A549 (cell line): ENCODE results near the gene RPTOR. TPM values are rescaled to one million over a fixed set of nuclear protein-coding genes. Genes with fewer than 3 reads are reported as not detected.

Source experiments
- ATAC-seq, 2 experiments: fragments of 200-7000 bp in 1 of 2; fragments of >200 bp in 1 of 2; cut with Nextera tagmentation in 1 of 2; cut with Tn5 transposase in 1 of 2; 3 replicates each; pipeline versions ENCODE4 v1.8.0 to v1.9.1; 2018 to 2020; ENCODE audit warnings: mild to moderate bottlenecking in 1 of 2, moderate library complexity in 1 of 2
- CTCF ChIA-PET: fragments of 300-600 bp; sonication (Branson Sonifier 250); formaldehyde crosslinking; extraction: SDS; loops from one replicate; lab custom pipeline; 2021; ENCODE audit warnings: antibody characterized with exemption, inconsistent platforms; lab: Yijun Ruan, JAX
- POLR2A ChIA-PET: fragments of 350-600 bp; formaldehyde crosslinking; extraction: SDS; loops from one replicate; lab custom pipeline; 2021; ENCODE audit warnings: antibody characterized with exemption, inconsistent platforms; lab: Yijun Ruan, JAX
- DNase-seq, 2 experiments: peaks; one replicate each; pipeline versions ENCODE4 v3.0.0 to v3.0.0-alpha.2; 2011 to 2016; ENCODE audit warnings: low read depth in 1 of 2, low spot score in 1 of 2
- FAIRE-seq: peaks from 2 replicates; lab custom pipeline; 2011; peaks lifted over from hg19 to GRCh38; lab: Jason Lieb, UNC
- H3K27ac ChIP-seq, 2 experiments: fragments of >200 bp; sonication (Bioruptor Twin); formaldehyde crosslinking; 3 replicates each; pipeline ENCODE4 v1.5.1; 2016 to 2017
- H3K4me1 ChIP-seq: fragments of >200 bp; sonication (Bioruptor Twin); formaldehyde crosslinking; 3 replicates; pipeline ENCODE4 v1.6.1; 2016
- H3K4me2 ChIP-seq: fragments of >200 bp; sonication (Bioruptor Twin); formaldehyde crosslinking; 3 replicates; pipeline ENCODE4 v1.6.1; 2016
- H3K4me3 ChIP-seq: fragments of >200 bp; sonication (Bioruptor Twin); formaldehyde crosslinking; 3 replicates; pipeline ENCODE4 v1.5.1; 2016
- H3K9me3 ChIP-seq: fragments of >200 bp; sonication (Bioruptor Twin); formaldehyde crosslinking; 3 replicates; pipeline ENCODE4 v1.6.1; 2016
- CBX8 ChIP-seq: fragments of 200-600 bp; sonication (generic); IDR thresholded peaks from 2 replicates; pipeline ENCODE4 v1.6.1; 2016
- CHD2 ChIP-seq: fragments of 150-350 bp; IDR thresholded peaks from 2 replicates; pipeline ENCODE4 v1.6.1; 2014; ENCODE audit warnings: low read length; ENCODE audit not compliant: partially characterized antibody
- CHD4 ChIP-seq: fragments of 200-600 bp; sonication (generic); IDR thresholded peaks from 2 replicates; pipeline ENCODE4 v1.6.1; 2016; ENCODE audit warnings: antibody characterized with exemption, mild to moderate bottlenecking, borderline replicate concordance
- E2F6 ChIP-seq: IDR thresholded peaks from 2 replicates; pipeline ENCODE4 v1.6.1; 2012; ENCODE audit warnings: low read depth, borderline replicate concordance
- EP300 ChIP-seq, 2 experiments: fragments of >200 bp; sonication (Bioruptor Twin); formaldehyde crosslinking; IDR thresholded peaks; 2 replicates in 1 of 2; 3 replicates in 1 of 2; pipeline ENCODE4 v1.6.1; 2016 to 2017
- FOSB ChIP-seq: fragments of 250-450 bp; sonication (Bioruptor Pico); IDR thresholded peaks from 2 replicates; pipeline ENCODE4 v1.5.0; 2020; ENCODE audit warnings: mild to moderate bottlenecking, moderate library complexity
- FOSL2 ChIP-seq, 2 experiments: fragments of 450-650 bp in 1 of 2; fragments of >200 bp in 1 of 2; sonication (Bioruptor Twin) in 1 of 2; formaldehyde crosslinking; IDR thresholded peaks; 2 replicates each; pipeline versions ENCODE4 v1.5.0 to v1.6.1; 2016 to 2020; ENCODE audit warnings: mild to moderate bottlenecking in 1 of 2, moderate library complexity in 1 of 2
- HEYL ChIP-seq: fragments of 250-450 bp; sonication (Bioruptor Pico); IDR thresholded peaks from 2 replicates; pipeline ENCODE4 v1.8.0; 2021; ENCODE audit warnings: mild to moderate bottlenecking, moderate library complexity
- HMGXB4 ChIP-seq: fragments of 250-450 bp; sonication (Bioruptor Pico); IDR thresholded peaks from 2 replicates; pipeline ENCODE4 v1.5.0; 2021; ENCODE audit warnings: mild to moderate bottlenecking, moderate library complexity, borderline replicate concordance
- HOXA7 ChIP-seq: fragments of 250-450 bp; sonication (Bioruptor Pico); IDR thresholded peaks from 2 replicates; pipeline ENCODE4 v1.5.0; 2020; ENCODE audit warnings: mild to moderate bottlenecking, moderate library complexity
- HOXB5 ChIP-seq: fragments of 250-450 bp; sonication (Bioruptor Pico); IDR thresholded peaks from 2 replicates; pipeline ENCODE4 v1.5.0; 2020; ENCODE audit warnings: mild to moderate bottlenecking, moderate library complexity
- JUN ChIP-seq, 2 experiments: fragments of >200 bp; sonication (Bioruptor Twin); formaldehyde crosslinking; IDR thresholded peaks; 2 replicates in 1 of 2; 3 replicates in 1 of 2; pipeline ENCODE4 v1.6.1; 2016 to 2017
- JUNB ChIP-seq: fragments of >200 bp; sonication (Bioruptor Twin); formaldehyde crosslinking; IDR thresholded peaks from 2 replicates; pipeline ENCODE4 v1.6.1; 2016
- KDM1A ChIP-seq: fragments of 200-600 bp; sonication (generic); IDR thresholded peaks from 2 replicates; pipeline ENCODE4 v1.6.1; 2016; ENCODE audit warnings: low read depth, mild to moderate bottlenecking
- MAX ChIP-seq: IDR thresholded peaks from 2 replicates; pipeline ENCODE4 v1.6.1; 2012
- NFE2L2 ChIP-seq: fragments of 150-350 bp; conservative IDR thresholded peaks from 2 replicates; pipeline ENCODE4 v1.6.1; 2014; ENCODE audit warnings: low read length
- NR3C1 ChIP-seq: fragments of >200 bp; sonication (Bioruptor Twin); formaldehyde crosslinking; IDR thresholded peaks from 3 replicates; pipeline ENCODE4 v1.6.1; 2017
- PHF8 ChIP-seq: fragments of 200-600 bp; sonication (generic); IDR thresholded peaks from 2 replicates; pipeline ENCODE4 v1.6.1; 2016; ENCODE audit warnings: low read depth, mild to moderate bottlenecking, antibody characterized with exemption, moderate library complexity, borderline replicate concordance
- RAD21 ChIP-seq, 2 experiments: fragments of >200 bp in 1 of 2; sonication (Bioruptor Twin) in 1 of 2; formaldehyde crosslinking in 1 of 2; IDR thresholded peaks in 1 of 2; conservative IDR thresholded peaks in 1 of 2; 2 replicates in 1 of 2; 3 replicates in 1 of 2; pipeline ENCODE4 v1.6.1; 2012 to 2018; ENCODE audit warnings: inconsistent platforms in 1 of 2
- REST ChIP-seq: fragments of 200-600 bp; sonication (generic); IDR thresholded peaks from 2 replicates; pipeline ENCODE4 v1.6.1; 2016; ENCODE audit warnings: antibody characterized with exemption, mild to moderate bottlenecking, moderate library complexity
- RFX5 ChIP-seq: fragments of 450-650 bp; IDR thresholded peaks from 2 replicates; pipeline ENCODE4 v1.7.1; 2014; ENCODE audit warnings: antibody characterized with exemption, mild to moderate bottlenecking, moderate library complexity
- TP53 ChIP-seq: fragments of 250-450 bp; sonication (Bioruptor Pico); IDR thresholded peaks from 2 replicates; pipeline ENCODE4 v1.5.0; 2021; ENCODE audit warnings: mild to moderate bottlenecking, moderate library complexity
- USF2 ChIP-seq: fragments of 450-650 bp; IDR thresholded peaks from 2 replicates; pipeline ENCODE4 v1.6.1; 2014; ENCODE audit warnings: antibody characterized with exemption
- ZC3H11A ChIP-seq: fragments of 450-650 bp; IDR thresholded peaks from 2 replicates; pipeline ENCODE4 v1.6.1; 2014; ENCODE audit warnings: antibody characterized with exemption, mild to moderate bottlenecking
- WGBS: methylation state at CpG from one replicate; pipeline ENCODE4 v1.1.6; 2017; ENCODE audit errors: missing lambda C conversion rate; 5-methylcytosine and 5-hydroxymethylcytosine counted together
- polyA plus RNA-seq, 4 experiments: library from polyadenylated mRNA; depleted of rRNA in 3 of 4; stranded (reverse); fragments of >200 nt; fragmentation: RNase III in 1 of 4; extraction: RNeasy Plus Mini Kit Qiagen cat#74134 plus additional on column Dnase treatment in 1 of 4; gene quantifications; 2 replicates in 3 of 4; 3 replicates in 1 of 4; pipeline ENCODE4 v1.2.3, GENCODE V29; 2011 to 2017

The RPTOR gene
- polyA plus RNA-seq, 2 of the 4 experiments (the other 2 are of a cell fraction) = 10.8 to 27.1 TPM

- Histone ChIP-seq H3K4me1 (peaks cover 26% of the 10 kb centered on the region), H3K4me2 (no peak overlapping the region), H3K4me3 (no peak overlapping the region), H3K9me3 (no peaks in the 10 kb centered on the region), H3K27ac (no peak overlapping the region)
- CTCF ChIA-PET = interaction anchor here (1.3 to 1.7 kb wide), 2 partner anchors 139 to 222 kb away, joined by 4 to 6 read pairs; no protein-coding TSS in a partner anchor
- no peak for ATAC-seq
- no peak for TF ChIP-seq HOXB5 (CRISPR knock-in tag)
- no peak for TF ChIP-seq JUN (IDR thresholded peaks at IDR 0.05)
- no peak for TF ChIP-seq HOXA7 (CRISPR knock-in tag)
- TF ChIP-seq CHD4 = no peak
- TF ChIP-seq FOSB (CRISPR knock-in tag) = no peak
- no peak for TF ChIP-seq E2F6
- TF ChIP-seq MAX = no peak
- TF ChIP-seq RFX5 = no peak
- no peak for TF ChIP-seq TP53
- TF ChIP-seq KDM1A = no peak
- no peak for TF ChIP-seq REST
- TF ChIP-seq NFE2L2 = no peak
- TF ChIP-seq ZC3H11A = no peak
- WGBS = 99% methylated on average over 2 of the region's 2 CpGs
- DNase-seq = no peak
- POLR2A ChIA-PET = no interaction called here
- FAIRE-seq = no peak
These were observed 214.7 kb downstream of the RPTOR start for GRCh38 chr17:80759377-80759673.

- H3K27ac ChIP-seq = peak overlapping the region in 1 of 2 experiments; percentile 64; a peak in 3 of 6 replicates
These were observed 215.9 kb downstream of the RPTOR start for GRCh38 chr17:80760511-80760911.

GRCh38 chr17:80761110-80761871 is 216.7 kb downstream of the RPTOR start:
- Histone ChIP-seq H3K27ac (peak overlapping the region in 1 of 2 experiments; percentile 52; a peak in 2 of 6 replicates), H3K4me1 (peaks cover 26% of the 10 kb centered on the region), H3K9me3 (no peaks in the 10 kb centered on the region), H3K4me2 (peak overlapping the region; percentile 57), H3K4me3 (no peak overlapping the region)
- POLR2A ChIA-PET = no interaction called here
- ATAC-seq = peak; percentile 62 to 80; a peak in 5 of 6 replicates
- CTCF ChIA-PET = interaction anchor here (0.6 to 1.1 kb wide), 2 partner anchors 9 to 89 kb away, joined by 3 read pairs; no protein-coding TSS in a partner anchor
- peak in 1 of 2 experiments; percentile 55 for DNase-seq
- WGBS = 44% methylated on average over 17 of the region's 17 CpGs
- TF ChIP-seq NR3C1 (no peak), EP300 (IDR thresholded peaks at IDR 0.05) (no peak), FOSL2 (IDR thresholded peaks at IDR 0.05) (no peak), FOSL2 (CRISPR knock-in tag; IDR thresholded peaks at IDR 0.05) (peak; percentile 46), RAD21 (conservative IDR thresholded peaks at IDR 0.05 in 1 of 2, IDR thresholded peaks at IDR 0.05 in 1 of 2) (peak in 1 of 2 experiments; percentile 16; a peak in 1 of 5 replicates), JUNB (0 out of 2 replicates have a peak, but pooled peaks have one; percentile 32), CHD2 (no peak), MAX (peak; percentile 60), HMGXB4 (CRISPR knock-in tag) (no peak), HEYL (CRISPR knock-in tag) (no peak)
- peak; percentile 61 for FAIRE-seq

More at GRCh38 chr17:80760511-80760911, 215.9 kb downstream of the RPTOR start:
- TF ChIP-seq USF2 = no peak
- no peak for TF ChIP-seq CBX8
- TF ChIP-seq PHF8 = no peak
- CTCF ChIA-PET = interaction anchor here (0.6 to 1.3 kb wide), 4 partner anchors 9 to 221 kb away, joined by 3 to 4 read pairs (median 3); no protein-coding TSS in a partner anchor
- peak overlapping the region; percentile 57 for H3K4me2 ChIP-seq
- H3K4me1 ChIP-seq = peaks cover 26% of the 10 kb centered on the region
- POLR2A ChIA-PET = no interaction called here
- H3K9me3 ChIP-seq = no peaks in the 10 kb centered on the region
- no peak overlapping the region for H3K4me3 ChIP-seq
- ATAC-seq = peak; percentile 19 to 40; a peak in 3 of 6 replicates
- no peak for DNase-seq
- no peak for FAIRE-seq
- WGBS = 33% methylated on average over 12 of the region's 12 CpGs
